Muscle layer of colon (tissue), 2 donors: ENCODE measurements around the gene CLASP2.

ENCODE experiments used
- H3K27ac ChIP-seq: one replicate; pipeline ENCODE4 v1.7.0; 2013; ENCODE audit warnings: low read depth, mild to moderate bottlenecking, low read length, moderate library complexity
- H3K27me3 ChIP-seq, 2 donors: one replicate each; pipeline ENCODE4 v1.7.0; 2013; ENCODE audit warnings: low read length in 2 of 2, mild to moderate bottlenecking in 2 of 2; ENCODE audit not compliant: insufficient read depth in 2 of 2, control insufficient read depth in 1 of 2
- H3K36me3 ChIP-seq: one replicate; pipeline ENCODE4 v1.7.0; 2013; ENCODE audit warnings: mild to moderate bottlenecking, low read length; ENCODE audit not compliant: insufficient read depth
- H3K4me1 ChIP-seq: one replicate; pipeline ENCODE4 v1.7.0; 2013; ENCODE audit warnings: mild to moderate bottlenecking, low read length; ENCODE audit not compliant: insufficient read depth
- H3K4me3 ChIP-seq, 2 donors: one replicate each; pipeline ENCODE4 v1.7.0; 2013; ENCODE audit warnings: low read length in 2 of 2, low read depth in 1 of 2, mild to moderate bottlenecking in 1 of 2, moderate library complexity in 1 of 2
- H3K9ac ChIP-seq: one replicate; pipeline ENCODE4 v1.7.0; 2013; ENCODE audit warnings: low read length
- H3K9me3 ChIP-seq: one replicate; pipeline ENCODE4 v1.7.0; 2013; ENCODE audit warnings: mild to moderate bottlenecking, low read length
- donor health status: abdominal sarcoma.
- donor health status: Adenocarcinoma of cecum.

The CLASP2 gene

DNA sequence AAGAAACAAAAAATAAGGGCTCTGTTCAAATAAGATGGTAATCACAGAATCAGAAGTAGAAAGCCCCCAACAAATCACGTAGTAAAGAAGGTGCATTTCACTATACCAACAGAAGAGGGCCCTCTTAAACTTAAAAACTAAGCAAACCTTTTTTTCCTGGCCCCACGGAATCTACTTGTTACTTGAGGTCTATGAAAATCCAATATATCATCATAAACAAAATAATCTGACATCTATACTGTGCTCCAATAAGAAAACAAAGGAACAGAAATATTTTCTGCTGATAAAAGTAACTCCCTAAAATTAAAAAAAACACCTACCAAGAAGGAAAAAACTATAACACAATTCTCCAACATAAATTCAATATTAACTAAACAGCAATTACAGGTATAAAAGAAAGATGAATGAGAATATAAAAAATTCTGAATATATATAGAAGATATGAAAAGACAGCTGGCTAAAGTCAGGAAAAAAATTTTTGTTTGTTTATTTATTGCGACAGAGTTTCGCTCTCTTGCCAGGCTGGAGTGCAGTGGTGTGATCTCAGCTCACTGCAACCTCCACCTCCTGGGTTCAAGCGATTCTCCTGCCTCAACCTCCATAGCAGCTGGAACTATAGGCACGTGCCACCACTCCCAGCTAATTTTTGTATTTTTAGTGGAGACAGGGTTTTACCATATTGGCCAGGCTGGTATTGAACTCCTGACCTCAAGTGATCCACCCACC is 81.8 kb downstream of the CLASP2 start:
- H3K4me3 ChIP-seq, result no peak overlapping the region
- H3K9ac ChIP-seq, result no peak overlapping the region
- no peaks in the 10 kb centered on the region for H3K36me3 ChIP-seq
- H3K4me1 ChIP-seq, result peaks cover 6% of the 10 kb centered on the region
- H3K9me3 ChIP-seq, result no peaks in the 10 kb centered on the region
- H3K27me3 ChIP-seq, result no peaks in the 10 kb centered on the region
- H3K27ac ChIP-seq, result no peak overlapping the region

- Histone ChIP-seq H3K4me1 (peaks cover 6% of the 10 kb centered on the region), H3K27ac (no peak overlapping the region), H3K36me3 (peaks cover 4% of the 10 kb centered on the region), H3K9me3 (no peaks in the 10 kb centered on the region), H3K27me3 (no peaks in the 10 kb centered on the region), H3K9ac (no peak overlapping the region), H3K4me3 (no peak overlapping the region)
These were observed 83.8 kb downstream of the CLASP2 start for GRCh38 chr3:33634262-33634661.

DNA sequence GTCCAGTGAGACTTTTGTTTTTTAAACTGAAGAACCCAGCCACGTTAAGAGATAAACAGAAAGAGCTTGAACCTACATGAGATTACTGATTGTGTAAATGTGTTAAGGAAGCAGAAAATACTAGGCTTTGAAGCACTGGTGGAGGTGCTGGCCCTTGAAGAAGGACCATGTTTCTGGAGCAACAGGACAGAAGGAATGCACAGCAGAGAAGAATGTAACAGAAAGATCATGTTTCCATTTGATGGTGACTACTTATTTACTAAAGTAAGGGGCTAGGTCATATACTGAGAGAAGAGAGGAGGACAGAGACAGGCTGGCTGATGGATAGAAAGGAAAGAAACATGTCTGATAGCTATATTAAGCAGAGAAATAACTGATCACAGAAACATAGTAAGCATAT is 88.8 kb downstream of the CLASP2 start:
- no peak overlapping the region for H3K4me3 ChIP-seq
- H3K4me1 ChIP-seq, result no peaks in the 10 kb centered on the region
- H3K9me3 ChIP-seq, result no peaks in the 10 kb centered on the region
- H3K9ac ChIP-seq, result no peak overlapping the region
- no peak overlapping the region for H3K27ac ChIP-seq
- no peaks in the 10 kb centered on the region for H3K27me3 ChIP-seq
- H3K36me3 ChIP-seq, result peaks cover 16% of the 10 kb centered on the region

DNA sequence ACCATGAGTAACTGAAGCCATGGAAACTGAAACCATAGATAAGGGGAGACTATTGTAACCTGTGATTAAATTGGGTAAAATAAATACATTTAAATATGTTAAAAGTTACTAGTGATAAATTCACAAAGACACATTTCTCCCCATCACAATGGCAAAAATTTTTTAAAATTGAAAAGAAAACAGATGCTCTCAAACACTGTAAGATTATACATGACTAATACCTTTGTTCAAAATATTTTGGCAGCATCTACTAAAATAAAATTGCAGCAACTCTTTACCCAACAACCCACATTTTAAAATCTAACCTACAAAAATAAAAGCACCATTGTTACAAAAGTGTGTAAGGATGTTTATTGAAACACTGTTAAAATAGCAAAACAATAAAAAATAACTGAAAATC is 93.3 kb downstream of the CLASP2 start:
- Histone ChIP-seq H3K36me3 (peaks cover 22% of the 10 kb centered on the region), H3K9me3 (no peaks in the 10 kb centered on the region)

DNA sequence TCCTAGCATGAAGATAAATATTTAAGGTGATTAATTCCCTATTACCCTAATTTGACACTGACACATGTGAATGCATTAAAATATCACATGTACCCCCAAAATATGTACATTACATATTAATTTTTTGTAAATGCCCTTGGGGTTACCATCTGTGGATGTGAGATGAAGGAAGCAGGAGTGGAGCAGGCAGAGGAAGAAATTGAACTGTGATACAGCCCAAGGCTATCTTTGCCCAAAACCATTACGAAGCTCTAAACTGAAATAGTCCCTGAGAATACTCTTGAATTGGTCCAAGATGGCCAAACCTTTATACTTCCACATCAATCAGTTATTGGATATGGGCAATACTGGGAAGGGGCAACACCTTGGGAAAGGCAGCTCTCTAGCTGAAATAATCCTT is 105.0 kb downstream of the CLASP2 start:
- Histone ChIP-seq H3K4me3 (no peak overlapping the region), H3K27me3 (no peaks in the 10 kb centered on the region), H3K36me3 (peaks cover 6% of the 10 kb centered on the region), H3K9ac (no peak overlapping the region), H3K4me1 (no peaks in the 10 kb centered on the region), H3K9me3 (no peaks in the 10 kb centered on the region), H3K27ac (no peak overlapping the region)

More for the DNA sequence above, 93.3 kb downstream of the CLASP2 start:
- H3K9ac ChIP-seq, result no peak overlapping the region
- no peak overlapping the region for H3K27ac ChIP-seq
- H3K4me1 ChIP-seq, result no peaks in the 10 kb centered on the region
- H3K4me3 ChIP-seq, result no peak overlapping the region
- no peaks in the 10 kb centered on the region for H3K27me3 ChIP-seq

DNA sequence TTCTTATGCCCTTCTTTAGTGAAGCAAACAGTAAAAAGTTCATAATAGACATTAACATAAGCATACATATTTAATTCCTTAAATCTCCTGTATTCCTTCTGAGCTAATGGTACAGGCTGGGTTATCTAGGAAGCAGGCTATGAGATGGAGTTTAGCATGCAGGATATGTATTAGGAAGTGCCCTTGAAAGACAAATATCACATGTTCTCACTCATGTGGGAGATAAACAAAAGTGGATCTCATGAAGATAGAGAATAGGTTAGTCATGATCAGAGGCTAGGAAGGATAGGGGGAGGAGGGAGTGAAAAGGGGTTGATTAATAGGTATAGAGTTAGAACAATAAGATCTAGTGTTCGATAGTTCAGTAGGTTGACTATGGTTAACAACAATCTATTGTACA is 105.4 kb downstream of the CLASP2 start:
- no peak overlapping the region for H3K4me3 ChIP-seq
- no peaks in the 10 kb centered on the region for H3K4me1 ChIP-seq
- H3K27ac ChIP-seq, result no peak overlapping the region
- peaks cover 8% of the 10 kb centered on the region for H3K36me3 ChIP-seq
- no peak overlapping the region for H3K9ac ChIP-seq
- no peaks in the 10 kb centered on the region for H3K9me3 ChIP-seq
- H3K27me3 ChIP-seq, result no peaks in the 10 kb centered on the region

DNA sequence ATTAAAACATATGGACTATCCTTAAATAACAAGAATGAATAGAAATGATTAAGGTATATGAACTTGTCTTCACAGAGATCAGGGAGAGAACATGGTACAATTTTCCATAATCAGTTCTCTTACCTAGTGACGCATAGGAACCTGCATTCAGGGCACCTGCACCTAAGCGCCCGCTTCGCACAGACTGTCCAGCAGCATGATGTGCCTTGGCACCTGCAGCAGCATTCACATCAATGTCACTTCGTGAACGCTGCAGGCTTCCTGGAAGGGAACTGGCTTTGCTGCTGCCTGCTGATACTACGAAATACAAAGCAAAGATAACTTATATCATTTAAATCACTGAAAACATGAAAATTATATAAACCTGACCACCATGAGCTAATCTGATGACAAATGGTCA is 115.2 kb downstream of the CLASP2 start:
- H3K27me3 ChIP-seq, result no peaks in the 10 kb centered on the region
- peaks cover 68% of the 10 kb centered on the region for H3K36me3 ChIP-seq
- no peak overlapping the region for H3K9ac ChIP-seq
- H3K9me3 ChIP-seq, result no peaks in the 10 kb centered on the region
- no peaks in the 10 kb centered on the region for H3K4me1 ChIP-seq
- no peak overlapping the region for H3K27ac ChIP-seq
- no peak overlapping the region for H3K4me3 ChIP-seq

GRCh38 chr3:33597257-33597689 is 120.8 kb downstream of the CLASP2 start:
- no peaks in the 10 kb centered on the region for H3K4me1 ChIP-seq
- H3K9me3 ChIP-seq, result no peaks in the 10 kb centered on the region
- no peak overlapping the region for H3K27ac ChIP-seq
- H3K4me3 ChIP-seq, result no peak overlapping the region
- H3K36me3 ChIP-seq, result peaks cover 19% of the 10 kb centered on the region
- no peak overlapping the region for H3K9ac ChIP-seq
- no peaks in the 10 kb centered on the region for H3K27me3 ChIP-seq

DNA sequence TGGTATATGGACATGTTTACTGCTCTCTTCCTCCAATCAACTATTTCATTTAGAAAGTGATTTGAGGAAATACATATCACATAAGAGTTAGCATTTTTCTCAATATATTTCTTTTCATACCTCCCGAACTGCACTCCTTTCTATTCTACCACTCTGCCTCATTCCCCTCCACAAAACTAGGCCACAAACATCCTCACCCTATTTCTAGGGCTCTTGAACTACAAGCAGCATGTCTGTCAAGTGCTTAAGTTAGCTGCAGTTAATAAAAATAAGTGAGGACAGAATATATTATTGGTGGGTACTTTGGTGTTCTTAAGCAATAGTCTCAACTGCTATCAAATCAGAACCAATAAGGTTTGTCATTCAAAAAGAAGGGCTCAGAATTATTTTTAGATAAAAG is 125.1 kb downstream of the CLASP2 start:
- H3K27me3 ChIP-seq, result no peaks in the 10 kb centered on the region
- H3K36me3 ChIP-seq, result peaks cover 18% of the 10 kb centered on the region
- H3K9ac ChIP-seq, result no peak overlapping the region

GRCh38 chr3:33590541-33590940 is 127.5 kb downstream of the CLASP2 start:
- no peak overlapping the region for H3K4me3 ChIP-seq
- no peaks in the 10 kb centered on the region for H3K27me3 ChIP-seq
- H3K27ac ChIP-seq, result no peak overlapping the region
- no peaks in the 10 kb centered on the region for H3K9me3 ChIP-seq
- peaks cover 23% of the 10 kb centered on the region for H3K36me3 ChIP-seq
- no peak overlapping the region for H3K9ac ChIP-seq
- no peaks in the 10 kb centered on the region for H3K4me1 ChIP-seq

More for the DNA sequence above, 125.1 kb downstream of the CLASP2 start:
- H3K4me1 ChIP-seq, result no peaks in the 10 kb centered on the region
- no peaks in the 10 kb centered on the region for H3K9me3 ChIP-seq
- no peak overlapping the region for H3K4me3 ChIP-seq
- H3K27ac ChIP-seq, result no peak overlapping the region

- no peaks in the 10 kb centered on the region for H3K9me3 ChIP-seq
- H3K27ac ChIP-seq, result no peak overlapping the region
- H3K27me3 ChIP-seq, result no peaks in the 10 kb centered on the region
- no peak overlapping the region for H3K9ac ChIP-seq
- H3K36me3 ChIP-seq, result peaks cover 28% of the 10 kb centered on the region
- no peak overlapping the region for H3K4me3 ChIP-seq
- no peaks in the 10 kb centered on the region for H3K4me1 ChIP-seq
These were observed 131.7 kb downstream of the CLASP2 start for GRCh38 chr3:33586402-33586801.

GRCh38 chr3:33582234-33582633 is 135.8 kb downstream of the CLASP2 start:
- H3K9me3 ChIP-seq, result no peaks in the 10 kb centered on the region
- peaks cover 35% of the 10 kb centered on the region for H3K36me3 ChIP-seq
- H3K4me3 ChIP-seq, result no peak overlapping the region

More at GRCh38 chr3:33582234-33582633, 135.8 kb downstream of the CLASP2 start:
- Histone ChIP-seq H3K4me1 (no peaks in the 10 kb centered on the region), H3K27me3 (no peaks in the 10 kb centered on the region), H3K9ac (no peak overlapping the region), H3K27ac (no peak overlapping the region)
